Activated T-helper 17 cell treated with anti-CD3 and anti-CD28 coated beads, Interleukin-2, amount 50 U/mL, for 72 hours (primary cell): ENCODE results near the gene OR6C1. TPM values are rescaled to one million over a fixed set of nuclear protein-coding genes. Genes with fewer than 3 reads are reported as not detected.
"Not testable (repeated sequence)": the region's sequence is repeated elsewhere in the genome, so short reads cannot be mapped to it uniquely, and the experiment has no call there.

Source experiments
- ATAC-seq: fragments of 150-1000 bp; cut with Tn5 transposase; replicated peaks from 2 replicates; pipeline ENCODE4 v1.10.0; 2021; ENCODE audit warnings: mild to moderate bottlenecking, moderate library complexity
- H3K27ac Mint-ChIP-seq: one replicate; pipeline ENCODE4 v1.8.0; 2022; ENCODE audit warnings: mixed read lengths
- H3K27me3 Mint-ChIP-seq: one replicate; pipeline ENCODE4 v1.8.0; 2022; ENCODE audit warnings: mixed read lengths
- H3K36me3 Mint-ChIP-seq: one replicate; pipeline ENCODE4 v1.8.0; 2022; ENCODE audit warnings: low read depth, mild to moderate bottlenecking, mixed read lengths
- H3K4me1 Mint-ChIP-seq: one replicate; pipeline ENCODE4 v1.8.0; 2022; ENCODE audit warnings: mixed read lengths
- H3K4me3 Mint-ChIP-seq: one replicate; pipeline ENCODE4 v1.8.0; 2022; ENCODE audit warnings: mild to moderate bottlenecking, mixed read lengths
- H3K9me3 Mint-ChIP-seq: one replicate; pipeline ENCODE4 v1.8.0; 2022; ENCODE audit warnings: mixed read lengths
- total RNA-seq, 2 donors: library from RNA; stranded (reverse); gene quantifications; one replicate each; pipeline ENCODE4 v1.2.3, GENCODE V29; 2022

The OR6C1 gene
- not detected for total RNA-seq

DNA sequence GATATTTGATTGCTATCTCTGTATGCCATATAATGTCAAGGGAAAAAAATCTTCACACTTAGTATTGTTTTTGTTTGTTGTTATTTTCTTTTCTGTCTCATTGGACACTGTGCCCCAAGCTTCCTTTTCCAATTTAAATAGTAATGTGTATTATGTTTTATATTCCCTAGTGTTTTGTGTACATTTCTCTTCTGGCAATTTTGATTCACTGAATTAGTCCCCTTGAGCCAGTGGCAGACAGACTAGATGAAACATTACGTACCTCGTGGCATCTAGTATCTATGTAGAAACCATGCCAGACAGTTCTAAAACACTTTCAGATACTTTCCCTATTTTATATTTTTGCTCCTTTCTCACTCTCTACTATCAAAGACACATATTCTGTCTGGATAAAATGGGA lies at the start of gene OR6C1:
TSS of gene OR6C1 (plus strand) at position 301 of the 400 bp plus-strand sequence. CDS start 6,257 bp downstream, outside the sequence.
- no peak within 1 kb of the TSS for H3K27ac Mint-ChIP-seq
- no peaks in the 10 kb centered on the region for H3K36me3 Mint-ChIP-seq
- ATAC-seq: no peak
- no peak within 1 kb of the TSS for H3K4me3 Mint-ChIP-seq
- no peaks in the 10 kb centered on the region for H3K4me1 Mint-ChIP-seq
- H3K9me3 Mint-ChIP-seq: no peaks in the 10 kb centered on the region
- peaks cover 27% of the 10 kb centered on the region for H3K27me3 Mint-ChIP-seq

DNA sequence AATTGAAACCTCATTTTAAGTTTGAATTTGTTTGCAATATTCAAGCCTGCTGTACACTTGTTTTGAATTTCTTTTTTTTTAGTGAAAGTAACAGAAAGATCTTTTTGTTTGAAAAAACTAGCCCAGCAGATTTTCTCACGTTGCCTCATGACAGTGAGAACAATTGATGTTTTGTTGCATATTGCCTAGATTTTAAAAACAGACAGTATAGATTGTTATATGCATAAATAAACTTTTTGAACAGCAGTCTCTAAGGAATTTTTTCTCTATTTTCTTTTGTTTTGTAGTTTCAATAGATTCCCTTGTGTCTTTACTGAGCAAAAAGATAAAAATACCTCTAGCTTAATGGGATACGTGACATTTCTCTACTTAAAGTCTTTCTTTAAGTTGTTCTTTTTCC lies 33.2 kb upstream of the OR6C1 start:
- no peak for ATAC-seq

GRCh38 chr12:55289999-55290398 lies 24.1 kb upstream of the OR6C1 start:
- no peaks in the 10 kb centered on the region for H3K36me3 Mint-ChIP-seq
- no peak for ATAC-seq
- peaks cover 25% of the 10 kb centered on the region for H3K27me3 Mint-ChIP-seq
- no peak overlapping the region for H3K4me3 Mint-ChIP-seq
- no peaks in the 10 kb centered on the region for H3K9me3 Mint-ChIP-seq
- H3K4me1 Mint-ChIP-seq: no peaks in the 10 kb centered on the region
- H3K27ac Mint-ChIP-seq: no peak overlapping the region

More for the DNA sequence above, 33.2 kb upstream of the OR6C1 start:
- Mint-ChIP-seq H3K9me3 (no peaks in the 10 kb centered on the region), H3K4me3 (no peak overlapping the region), H3K36me3 (no peaks in the 10 kb centered on the region), H3K27ac (no peak overlapping the region), H3K4me1 (no peaks in the 10 kb centered on the region), H3K27me3 (peaks cover 22% of the 10 kb centered on the region)

DNA sequence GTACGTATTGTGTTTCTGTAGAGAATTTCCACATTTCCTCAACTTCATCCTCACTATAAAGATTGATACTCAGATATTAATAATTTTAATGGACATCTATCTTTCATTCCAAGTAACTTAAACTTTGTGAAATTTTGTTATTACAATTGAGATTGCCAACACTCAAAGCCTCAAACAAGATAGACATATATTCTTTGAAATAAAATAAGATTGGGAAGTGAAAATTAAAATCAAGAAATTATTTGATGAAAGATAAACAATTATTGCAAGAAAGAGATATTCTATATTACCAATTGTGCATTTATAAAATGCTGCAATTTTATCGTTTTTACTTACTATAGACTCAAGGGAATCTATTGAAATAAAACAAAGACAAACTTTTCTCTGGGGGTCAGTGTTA lies 17.7 kb upstream of the OR6C1 start, which contains the start of gene OR6C6:
TSS of gene OR6C6 (minus strand) at position 101 of the 400 bp plus-strand sequence. CDS start 1,337 bp downstream, outside the sequence.
- Mint-ChIP-seq H3K4me1 (no peaks in the 10 kb centered on the region), H3K9me3 (no peaks in the 10 kb centered on the region), H3K27me3 (peaks cover 27% of the 10 kb centered on the region), H3K36me3 (no peaks in the 10 kb centered on the region), H3K27ac (no peak within 1 kb of the TSS), H3K4me3 (no peak within 1 kb of the TSS)
- no peak for ATAC-seq

DNA sequence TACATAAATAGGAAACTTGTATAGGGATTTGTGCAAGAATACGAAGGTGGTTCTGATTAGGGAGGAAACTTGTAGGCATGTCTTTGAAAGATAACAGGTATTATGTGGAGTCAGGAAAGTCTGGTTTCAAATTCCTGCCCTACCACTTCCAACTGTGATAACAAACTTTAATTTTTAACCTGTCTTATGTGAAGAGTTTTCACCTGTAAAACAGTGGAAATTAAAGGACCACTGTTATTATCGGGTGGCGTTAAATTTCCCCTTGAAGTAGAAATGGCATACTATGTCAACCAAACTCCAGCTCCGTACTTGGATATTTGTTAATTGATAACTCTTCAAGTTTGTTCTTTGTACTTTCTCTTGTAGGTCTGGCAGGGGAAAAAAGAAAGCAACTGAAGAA lies 6.1 kb downstream of the OR6C1 start:
- Mint-ChIP-seq H3K9me3 (no peaks in the 10 kb centered on the region), H3K4me3 (no peak overlapping the region), H3K36me3 (no peaks in the 10 kb centered on the region), H3K27ac (no peak overlapping the region), H3K27me3 (peaks cover 25% of the 10 kb centered on the region), H3K4me1 (no peaks in the 10 kb centered on the region)
- no peak for ATAC-seq

GRCh38 chr12:55325801-55326200 lies 11.7 kb downstream of the OR6C1 start:
- H3K4me1 Mint-ChIP-seq, ATAC-seq, H3K27ac Mint-ChIP-seq, H3K36me3 Mint-ChIP-seq, H3K4me3 Mint-ChIP-seq, H3K9me3 Mint-ChIP-seq: not testable (repeated sequence)
- H3K27me3 Mint-ChIP-seq: peaks cover 22% of the 10 kb centered on the region

GRCh38 chr12:55330446-55330845 lies 16.3 kb downstream of the OR6C1 start, which contains the start of gene OR6C3:
Gene OR6C3 (plus strand): TSS chr12:55330746. CDS start chr12:55331701, 955 bp downstream.
- Mint-ChIP-seq H3K4me1 (no peaks in the 10 kb centered on the region), H3K9me3 (no peaks in the 10 kb centered on the region), H3K36me3 (no peaks in the 10 kb centered on the region), H3K27me3 (peaks cover 20% of the 10 kb centered on the region), H3K4me3 (no peak within 1 kb of the TSS), H3K27ac (no peak within 1 kb of the TSS)
- no peak for ATAC-seq

- Mint-ChIP-seq H3K27ac (no peak overlapping the region), H3K9me3 (no peaks in the 10 kb centered on the region), H3K27me3 (peaks cover 25% of the 10 kb centered on the region), H3K4me1 (no peaks in the 10 kb centered on the region), H3K4me3 (no peak overlapping the region), H3K36me3 (no peaks in the 10 kb centered on the region)
- no peak for ATAC-seq
Measured at GRCh38 chr12:55336002-55336401, 21.9 kb downstream of the OR6C1 start.

DNA sequence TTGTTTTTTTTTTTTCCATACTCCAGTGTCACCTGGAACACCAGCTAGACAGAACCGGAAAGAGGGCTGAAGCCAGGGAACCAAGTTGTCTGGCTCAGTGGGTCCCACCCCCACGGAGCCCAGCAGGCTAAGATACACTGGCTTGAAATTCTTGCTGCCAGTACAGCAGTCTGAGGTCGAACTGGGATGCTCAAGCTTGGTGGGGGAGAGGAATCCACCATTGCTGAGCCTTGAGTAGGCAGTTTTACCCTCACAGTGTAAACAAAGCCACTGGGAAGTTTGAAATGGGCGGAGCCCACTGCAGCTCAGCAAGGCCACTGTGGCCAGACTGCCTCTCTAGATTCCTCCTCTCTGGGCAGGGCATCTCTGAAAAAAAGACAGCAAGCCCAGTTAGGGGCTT lies 41.2 kb downstream of the OR6C1 start:
- not testable (repeated sequence) for ATAC-seq, H3K36me3 Mint-ChIP-seq, H3K4me3 Mint-ChIP-seq, H3K4me1 Mint-ChIP-seq, H3K27ac Mint-ChIP-seq, H3K9me3 Mint-ChIP-seq
- H3K27me3 Mint-ChIP-seq: peaks cover 48% of the 10 kb centered on the region

- peaks cover 5% of the 10 kb centered on the region for H3K9me3 Mint-ChIP-seq
- no peak for ATAC-seq
- H3K4me3 Mint-ChIP-seq: no peak within 1 kb of the TSS
- H3K27me3 Mint-ChIP-seq: peaks cover 38% of the 10 kb centered on the region
- H3K36me3 Mint-ChIP-seq: no peaks in the 10 kb centered on the region
- no peaks in the 10 kb centered on the region for H3K4me1 Mint-ChIP-seq
- H3K27ac Mint-ChIP-seq: no peak within 1 kb of the TSS
Measured at GRCh38 chr12:55362675-55363074, 48.5 kb downstream of the OR6C1 start, which contains the start of gene OR6C75. Gene OR6C75 (plus strand): TSS chr12:55362975. CDS start chr12:55365111, 2,136 bp downstream.

GRCh38 chr12:55365086-55365485 lies 50.9 kb downstream of the OR6C1 start:
- Mint-ChIP-seq H3K27ac (no peak overlapping the region), H3K4me1 (no peaks in the 10 kb centered on the region), H3K4me3 (no peak overlapping the region), H3K36me3 (no peaks in the 10 kb centered on the region), H3K9me3 (no peaks in the 10 kb centered on the region), H3K27me3 (peaks cover 28% of the 10 kb centered on the region)
- ATAC-seq: no peak

Other genes with a start within 250 kb of the OR6C1 start
- gene OR9K2, start 187.9 kb upstream of the OR6C1 start, total RNA-seq: not detected
- not detected for gene OR10A7, start 93.3 kb upstream of the OR6C1 start, total RNA-seq
- not detected for gene OR6C74, start 69.7 kb upstream of the OR6C1 start, total RNA-seq
- not detected for gene OR6C6, start 17.8 kb upstream of the OR6C1 start, total RNA-seq
- gene OR6C3, start 16.4 kb downstream of the OR6C1 start, total RNA-seq: not detected
- gene OR6C75, start 48.6 kb downstream of the OR6C1 start, total RNA-seq: not detected
- not detected for gene OR6C65, start 86.2 kb downstream of the OR6C1 start, total RNA-seq
- gene OR6C76, start 111.9 kb downstream of the OR6C1 start, total RNA-seq: not detected
- not detected for gene OR6C2, start 129.7 kb downstream of the OR6C1 start, total RNA-seq
- not detected for gene OR6C70, start 155.8 kb downstream of the OR6C1 start, total RNA-seq
- not detected for gene OR6C68, start 178.0 kb downstream of the OR6C1 start, total RNA-seq
- gene OR6C4, start 235.3 kb downstream of the OR6C1 start, total RNA-seq: not detected